DOHH2 (cell line): ENCODE data around the gene ADAM33.
A peak's percentile ranks its signal among the peaks of the same experiment; 100 is the strongest.

Experiments used
- H3F3A ChIP-seq: fragments of 200-600 bp; sonication (generic), shearing (Covaris generic); 2 replicates; pipeline ENCODE4 v1.6.0; 2016; ENCODE audit warnings: antibody characterized with exemption, mild to moderate bottlenecking; ENCODE audit not compliant: control insufficient read depth, insufficient read depth
- H3K27ac ChIP-seq: fragments of 200-600 bp; sonication (generic); 2 replicates; pipeline ENCODE4 v1.5.1; 2014; ENCODE audit warnings: low read depth, mild to moderate bottlenecking, low read length, moderate library complexity
- H3K27me3 ChIP-seq: fragments of 200-600 bp; sonication (generic); 2 replicates; pipeline ENCODE4 v1.6.1; 2014; ENCODE audit warnings: mild to moderate bottlenecking, low read length, mixed read lengths; ENCODE audit not compliant: control insufficient read depth
- H3K36me3 ChIP-seq: fragments of 200-600 bp; sonication (generic); 2 replicates; pipeline ENCODE4 v1.6.1; 2014; ENCODE audit warnings: mild to moderate bottlenecking, low read length, moderate library complexity, mixed read lengths; ENCODE audit not compliant: control insufficient read depth
- H3K4me1 ChIP-seq: fragments of 200-600 bp; sonication (generic); 2 replicates; pipeline ENCODE4 v1.6.1; 2014; ENCODE audit warnings: mild to moderate bottlenecking, low read length, mixed read lengths; ENCODE audit not compliant: control insufficient read depth
- H3K4me2 ChIP-seq: fragments of 200-600 bp; sonication (generic); 2 replicates; pipeline ENCODE4 v1.6.0; 2014; ENCODE audit warnings: mild to moderate bottlenecking, low read length, moderate library complexity
- H3K4me3 ChIP-seq: fragments of 200-600 bp; sonication (generic); 2 replicates; pipeline ENCODE4 v1.5.1; 2014; ENCODE audit warnings: mild to moderate bottlenecking, low read length, mixed read lengths
- H3K79me2 ChIP-seq: fragments of 200-600 bp; sonication (generic); 2 replicates; pipeline ENCODE4 v1.6.1; 2014; ENCODE audit warnings: mild to moderate bottlenecking, low read length, mixed read lengths; ENCODE audit not compliant: control insufficient read depth
- H3K9me2 ChIP-seq: fragments of 200-600 bp; sonication (generic); replicated peaks from 2 replicates; pipeline ENCODE4 v1.6.1; 2014; ENCODE audit warnings: mild to moderate bottlenecking, low read length, mixed read lengths; ENCODE audit not compliant: control insufficient read depth
- H3K9me3 ChIP-seq: fragments of 200-600 bp; sonication (generic); 2 replicates; pipeline ENCODE4 v1.6.1; 2014; ENCODE audit warnings: antibody characterized with exemption, low read length, mixed read lengths; ENCODE audit not compliant: control insufficient read depth, insufficient read depth
- H4K20me1 ChIP-seq: fragments of 200-600 bp; sonication (generic); 2 replicates; pipeline ENCODE4 v1.6.0; 2014; ENCODE audit warnings: low read depth, mild to moderate bottlenecking, antibody characterized with exemption, low read length, moderate library complexity; ENCODE audit not compliant: control insufficient read depth, insufficient read depth
- CTCF ChIP-seq: fragments of 200-600 bp; sonication (generic); IDR thresholded peaks from one replicate; pipeline ENCODE4 v1.5.1; 2014; ENCODE audit warnings: antibody characterized with exemption, mild to moderate bottlenecking, low read depth, low read length; ENCODE audit not compliant: poor library complexity, severe bottlenecking
- EZH2phosphoT487 ChIP-seq: fragments of 200-600 bp; sonication (generic); IDR thresholded peaks from 2 replicates; pipeline ENCODE4 v1.6.1; 2017; ENCODE audit warnings: borderline replicate concordance, mild to moderate bottlenecking, antibody characterized with exemption, low read length, moderate library complexity, mixed read lengths

The ADAM33 gene

GRCh38 chr20:3696745-3697587 is 15.2 kb upstream of the ADAM33 start:
- H4K20me1 ChIP-seq = no peaks in the 10 kb centered on the region
- TF ChIP-seq EZH2phosphoT487 (no peak), CTCF (no peak)
- H3K27ac ChIP-seq = no peak overlapping the region

GRCh38 chr20:3696200-3696599 is 14.4 kb upstream of the ADAM33 start:
- Histone ChIP-seq H3K27ac (no peak overlapping the region), H3K79me2 (no peaks in the 10 kb centered on the region), H3K36me3 (no peaks in the 10 kb centered on the region), H4K20me1 (no peaks in the 10 kb centered on the region), H3K4me3 (no peak overlapping the region), H3K4me2 (no peak overlapping the region), H3K27me3 (no peaks in the 10 kb centered on the region), H3F3A (no peaks in the 10 kb centered on the region), H3K9me3 (peaks cover 6% of the 10 kb centered on the region; the same call in 1 of the 2 replicates), H3K4me1 (no peaks in the 10 kb centered on the region), H3K9me2 (no peaks in the 10 kb centered on the region)
- TF ChIP-seq CTCF = peak; percentile 65
- no peak for TF ChIP-seq EZH2phosphoT487

More at GRCh38 chr20:3696745-3697587, 15.2 kb upstream of the ADAM33 start:
- Histone ChIP-seq H3K9me3 (peaks cover 6% of the 10 kb centered on the region; the same call in 1 of the 2 replicates), H3K79me2 (no peaks in the 10 kb centered on the region), H3K4me1 (no peaks in the 10 kb centered on the region), H3K27me3 (no peaks in the 10 kb centered on the region), H3K36me3 (no peaks in the 10 kb centered on the region), H3K4me3 (no peak overlapping the region), H3K9me2 (no peaks in the 10 kb centered on the region), H3K4me2 (no peak overlapping the region), H3F3A (no peaks in the 10 kb centered on the region)

GRCh38 chr20:3694864-3695263 is 13.1 kb upstream of the ADAM33 start:
- no peak overlapping the region for H3K4me2 ChIP-seq
- no peaks in the 10 kb centered on the region for H3K79me2 ChIP-seq
- peaks cover 6% of the 10 kb centered on the region; the same call in 1 of the 2 replicates for H3K9me3 ChIP-seq
- H3K27me3 ChIP-seq = no peaks in the 10 kb centered on the region
- no peaks in the 10 kb centered on the region for H3K36me3 ChIP-seq
- no peak overlapping the region for H3K27ac ChIP-seq
- no peaks in the 10 kb centered on the region for H3K9me2 ChIP-seq
- no peak for TF ChIP-seq EZH2phosphoT487
- no peak for TF ChIP-seq CTCF
- no peaks in the 10 kb centered on the region for H3F3A ChIP-seq
- no peaks in the 10 kb centered on the region for H3K4me1 ChIP-seq
- no peaks in the 10 kb centered on the region for H4K20me1 ChIP-seq
- H3K4me3 ChIP-seq = no peak overlapping the region
